HL-60 (cell line): ENCODE measurements around the gene ARFIP1.

Experiments used
- DNase-seq, 2 experiments: peaks; one replicate each; pipeline ENCODE4 v3.0.0-alpha.2; 2010 to 2020; ENCODE audit warnings: low read depth in 1 of 2, low spot score in 1 of 2
- H3K27ac ChIP-seq: fragments of 250-450 bp; sonication (Bioruptor Pico); replicated peaks from 2 replicates; pipeline ENCODE4 v1.5.1; 2020; ENCODE audit warnings: mild to moderate bottlenecking, moderate library complexity
- H3K27me3 ChIP-seq: fragments of 250-450 bp; sonication (Bioruptor Pico); 2 replicates; pipeline ENCODE4 v1.5.1; 2021; ENCODE audit warnings: mild to moderate bottlenecking, moderate library complexity; ENCODE audit not compliant: insufficient read depth, poor library complexity, severe bottlenecking
- H3K4me3 ChIP-seq: replicated peaks from 2 replicates; pipeline ENCODE4 v1.5.1; 2011; ENCODE audit warnings: mild to moderate bottlenecking, control low read depth, low read length; ENCODE audit not compliant: insufficient read depth
- GABPA ChIP-seq: IDR thresholded peaks from 2 replicates; pipeline ENCODE4 v1.6.1; 2012; ENCODE audit warnings: low read depth
- POLR2AphosphoS5 ChIP-seq: IDR thresholded peaks from 2 replicates; pipeline ENCODE4 v1.6.1; 2012; ENCODE audit warnings: low read depth
- SPI1 ChIP-seq: IDR thresholded peaks from 2 replicates; pipeline ENCODE4 v1.6.1; 2012; ENCODE audit warnings: low read depth, mild to moderate bottlenecking, borderline replicate concordance
- TF ChIP-seq, protein P1 (sequence below): IDR thresholded peaks from 2 replicates; pipeline ENCODE4 v1.6.1; 2012; ENCODE audit warnings: low read depth; ENCODE audit not compliant: insufficient replicate concordance
- TF ChIP-seq, protein P2 (sequence below): IDR thresholded peaks from one replicate; pipeline ENCODE4 v1.5.1; 2011; ENCODE audit warnings: low read length, control low read depth, inconsistent platforms; ENCODE audit not compliant: insufficient read depth

Gene ARFIP1

DNA sequence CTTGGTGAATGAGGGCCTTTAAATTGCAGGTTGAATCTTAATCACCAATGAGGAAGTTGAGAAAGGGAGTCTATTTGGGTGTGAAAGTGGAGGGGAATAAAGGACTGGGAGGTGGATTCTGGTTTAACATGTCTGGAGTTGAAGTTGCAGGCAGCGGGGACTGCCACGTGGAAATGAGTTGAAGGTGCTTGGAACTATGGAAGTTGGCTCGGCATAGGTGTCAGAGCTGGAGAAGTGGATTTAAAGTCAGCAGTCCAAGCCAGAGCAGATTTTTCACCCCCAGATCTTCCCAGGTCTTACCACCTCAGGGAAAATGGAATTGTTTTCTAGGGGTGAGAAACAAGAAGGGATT, 45.1 kb upstream of the ARFIP1 start:
- Histone ChIP-seq H3K27me3 (no peaks in the 10 kb centered on the region), H3K27ac (no peak overlapping the region), H3K4me3 (no peak overlapping the region)
- DNase-seq, result no peak
- TF ChIP-seq, protein P1, sequence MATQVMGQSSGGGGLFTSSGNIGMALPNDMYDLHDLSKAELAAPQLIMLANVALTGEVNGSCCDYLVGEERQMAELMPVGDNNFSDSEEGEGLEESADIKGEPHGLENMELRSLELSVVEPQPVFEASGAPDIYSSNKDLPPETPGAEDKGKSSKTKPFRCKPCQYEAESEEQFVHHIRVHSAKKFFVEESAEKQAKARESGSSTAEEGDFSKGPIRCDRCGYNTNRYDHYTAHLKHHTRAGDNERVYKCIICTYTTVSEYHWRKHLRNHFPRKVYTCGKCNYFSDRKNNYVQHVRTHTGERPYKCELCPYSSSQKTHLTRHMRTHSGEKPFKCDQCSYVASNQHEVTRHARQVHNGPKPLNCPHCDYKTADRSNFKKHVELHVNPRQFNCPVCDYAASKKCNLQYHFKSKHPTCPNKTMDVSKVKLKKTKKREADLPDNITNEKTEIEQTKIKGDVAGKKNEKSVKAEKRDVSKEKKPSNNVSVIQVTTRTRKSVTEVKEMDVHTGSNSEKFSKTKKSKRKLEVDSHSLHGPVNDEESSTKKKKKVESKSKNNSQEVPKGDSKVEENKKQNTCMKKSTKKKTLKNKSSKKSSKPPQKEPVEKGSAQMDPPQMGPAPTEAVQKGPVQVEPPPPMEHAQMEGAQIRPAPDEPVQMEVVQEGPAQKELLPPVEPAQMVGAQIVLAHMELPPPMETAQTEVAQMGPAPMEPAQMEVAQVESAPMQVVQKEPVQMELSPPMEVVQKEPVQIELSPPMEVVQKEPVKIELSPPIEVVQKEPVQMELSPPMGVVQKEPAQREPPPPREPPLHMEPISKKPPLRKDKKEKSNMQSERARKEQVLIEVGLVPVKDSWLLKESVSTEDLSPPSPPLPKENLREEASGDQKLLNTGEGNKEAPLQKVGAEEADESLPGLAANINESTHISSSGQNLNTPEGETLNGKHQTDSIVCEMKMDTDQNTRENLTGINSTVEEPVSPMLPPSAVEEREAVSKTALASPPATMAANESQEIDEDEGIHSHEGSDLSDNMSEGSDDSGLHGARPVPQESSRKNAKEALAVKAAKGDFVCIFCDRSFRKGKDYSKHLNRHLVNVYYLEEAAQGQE, result no peak
- TF ChIP-seq GABPA (no peak), SPI1 (no peak), POLR2AphosphoS5 (no peak)
- TF ChIP-seq, protein P2, sequence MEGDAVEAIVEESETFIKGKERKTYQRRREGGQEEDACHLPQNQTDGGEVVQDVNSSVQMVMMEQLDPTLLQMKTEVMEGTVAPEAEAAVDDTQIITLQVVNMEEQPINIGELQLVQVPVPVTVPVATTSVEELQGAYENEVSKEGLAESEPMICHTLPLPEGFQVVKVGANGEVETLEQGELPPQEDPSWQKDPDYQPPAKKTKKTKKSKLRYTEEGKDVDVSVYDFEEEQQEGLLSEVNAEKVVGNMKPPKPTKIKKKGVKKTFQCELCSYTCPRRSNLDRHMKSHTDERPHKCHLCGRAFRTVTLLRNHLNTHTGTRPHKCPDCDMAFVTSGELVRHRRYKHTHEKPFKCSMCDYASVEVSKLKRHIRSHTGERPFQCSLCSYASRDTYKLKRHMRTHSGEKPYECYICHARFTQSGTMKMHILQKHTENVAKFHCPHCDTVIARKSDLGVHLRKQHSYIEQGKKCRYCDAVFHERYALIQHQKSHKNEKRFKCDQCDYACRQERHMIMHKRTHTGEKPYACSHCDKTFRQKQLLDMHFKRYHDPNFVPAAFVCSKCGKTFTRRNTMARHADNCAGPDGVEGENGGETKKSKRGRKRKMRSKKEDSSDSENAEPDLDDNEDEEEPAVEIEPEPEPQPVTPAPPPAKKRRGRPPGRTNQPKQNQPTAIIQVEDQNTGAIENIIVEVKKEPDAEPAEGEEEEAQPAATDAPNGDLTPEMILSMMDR, result no peak

DNA sequence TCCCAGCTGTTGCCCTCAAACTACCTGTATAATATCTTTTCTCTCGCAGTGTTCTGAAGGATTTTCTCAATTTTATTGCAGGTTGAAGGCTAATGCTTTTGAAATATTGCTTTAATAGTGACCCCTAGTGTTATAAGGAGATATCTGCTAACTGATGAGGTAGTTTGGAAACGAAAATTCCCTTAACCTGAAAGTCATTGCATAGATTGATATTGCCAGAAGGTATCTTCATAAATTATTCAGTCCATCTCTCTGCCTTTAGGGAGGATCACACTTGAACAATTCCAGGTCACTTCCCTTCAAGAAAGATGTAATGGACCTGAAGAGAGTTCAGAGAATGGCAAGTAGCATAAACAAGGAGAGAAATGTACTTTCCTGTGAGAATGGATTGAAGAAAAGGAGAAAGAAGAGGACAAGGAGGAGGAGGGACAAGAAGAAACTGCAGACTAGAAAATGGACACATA, 44.3 kb upstream of the ARFIP1 start:
- Histone ChIP-seq H3K27me3 (no peaks in the 10 kb centered on the region), H3K4me3 (no peak overlapping the region), H3K27ac (no peak overlapping the region)
- TF ChIP-seq SPI1, result no peak
- TF ChIP-seq, protein P1, result no peak
- TF ChIP-seq, protein P2, result peak; percentile 46
- DNase-seq, result no peak

DNA sequence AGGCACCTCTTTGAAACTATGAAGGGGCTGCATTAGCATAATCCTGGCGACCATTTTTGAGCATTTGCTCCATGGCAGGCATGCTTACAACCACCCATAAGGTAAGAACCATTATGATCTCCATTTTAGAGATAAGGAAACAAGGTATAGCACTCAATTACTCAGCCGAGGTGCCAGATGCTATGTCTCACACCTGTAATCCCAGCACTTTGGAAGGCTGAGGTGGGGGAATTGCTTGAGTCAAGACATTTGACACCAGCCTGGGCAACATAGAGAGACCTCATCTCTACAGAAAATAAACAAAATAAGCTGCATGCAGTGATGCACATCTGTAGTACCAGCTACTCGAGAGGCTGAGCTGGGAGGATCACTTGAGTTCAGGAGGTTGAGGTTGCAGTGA, 43.8 kb upstream of the ARFIP1 start:
- TF ChIP-seq SPI1, result no peak
- TF ChIP-seq, protein P2, result no peak
- TF ChIP-seq, protein P1, result no peak
- no peak for TF ChIP-seq GABPA
- TF ChIP-seq POLR2AphosphoS5, result no peak
- Histone ChIP-seq H3K4me3 (no peak overlapping the region), H3K27ac (no peak overlapping the region), H3K27me3 (no peaks in the 10 kb centered on the region)
- no peak for DNase-seq
